Uterus (tissue), 4 donors: ENCODE measurements around the gene REEP3. TPM values are rescaled to one million over a fixed set of nuclear protein-coding genes. Genes with fewer than 3 reads are reported as not detected.
"Not testable (repeated sequence)": the region's sequence is repeated elsewhere in the genome, so short reads cannot be mapped to it uniquely, and the experiment has no call there.

Experiments
- DNase-seq, 2 donors: peaks; one replicate each; pipeline ENCODE4 v3.0.0-alpha.2; 2019 to 2020
- H3K27ac ChIP-seq, 2 donors: fragments of 200-600 bp; sonication (generic); 1 replicate in 1 of 2; 2 replicates in 1 of 2; pipeline ENCODE4 v1.5.1; 2016 to 2018
- H3K27me3 ChIP-seq, 2 donors: fragments of 200-600 bp; sonication (generic); one replicate each; pipeline ENCODE4 v1.5.1; 2018 to 2019; ENCODE audit warnings: control low read depth in 1 of 2
- H3K36me3 ChIP-seq, 2 donors: fragments of 200-600 bp; sonication (generic); one replicate each; pipeline ENCODE4 v1.5.1; 2019; ENCODE audit warnings: control low read depth in 1 of 2
- H3K4me1 ChIP-seq, 2 donors: fragments of 200-600 bp; sonication (generic); one replicate each; pipeline ENCODE4 v1.5.1; 2018 to 2019; ENCODE audit warnings: control low read depth in 1 of 2
- H3K4me3 ChIP-seq, 2 donors: fragments of 200-600 bp; sonication (generic); 1 replicate in 1 of 2; 2 replicates in 1 of 2; pipeline ENCODE4 v1.5.1; 2018 to 2019; ENCODE audit warnings: mild to moderate bottlenecking in 1 of 2
- H3K9me3 ChIP-seq, 2 donors: fragments of 200-600 bp; sonication (generic); one replicate each; pipeline ENCODE4 v1.5.1; 2019; ENCODE audit warnings: control low read depth in 1 of 2
- CTCF ChIP-seq, 4 experiments: fragments of 200-600 bp in 2 of 4; fragments of 450-650 bp in 2 of 4; sonication (generic) in 2 of 4; IDR thresholded peaks; one replicate each; pipeline ENCODE4 v1.5.1; 2016 to 2019; ENCODE audit warnings: antibody characterized with exemption in 4 of 4, mild to moderate bottlenecking in 2 of 4, moderate library complexity in 1 of 4
- POLR2A ChIP-seq, 2 donors: fragments of 450-650 bp; IDR thresholded peaks; one replicate each; pipeline ENCODE4 v1.6.1; 2016; ENCODE audit warnings: antibody characterized with exemption in 2 of 2, mild to moderate bottlenecking in 1 of 2, moderate library complexity in 1 of 2
- intact Hi-C: fragments of 100-400 bp; cut with DNase I; formaldehyde crosslinking; loops from one replicate; pipeline ENCODE4 v1.15.1; 2023; ENCODE audit warnings: low total_unique reads
- total RNA-seq, 4 donors: library from RNA; depleted of rRNA in 3 of 4; stranded (reverse); fragments of >200 nt in 3 of 4; gene quantifications; one replicate each; pipeline versions ENCODE4 v1.1.0 to v1.2.4, GENCODE V29; 2014 to 2023
- donor health status: DM: yes; HTN: yes; CAD: no.

REEP3 gene
- total RNA-seq, 4 donors from 2014 or later = 43.0 to 66.5 (median 58.2) TPM

- Histone ChIP-seq H3K27ac (no peak overlapping the region), H3K9me3 (no peaks in the 10 kb centered on the region), H3K4me1 (no peaks in the 10 kb centered on the region), H3K27me3 (no peaks in the 10 kb centered on the region), H3K4me3 (no peak overlapping the region), H3K36me3 (no peaks in the 10 kb centered on the region)
- no peak for DNase-seq
- TF ChIP-seq CTCF (IDR thresholded peaks at IDR 0.05) = no peak
- intact Hi-C loops = no loop called here
Measured at GRCh38 chr10:63657761-63658160, 136.6 kb downstream of the REEP3 start.

- H3K4me3 ChIP-seq, intact Hi-C loops, H3K27me3 ChIP-seq, H3K36me3 ChIP-seq, DNase-seq, H3K4me1 ChIP-seq, H3K27ac ChIP-seq, H3K9me3 ChIP-seq: not testable (repeated sequence)
Measured at GRCh38 chr10:63660941-63661340, 139.7 kb downstream of the REEP3 start.

DNA sequence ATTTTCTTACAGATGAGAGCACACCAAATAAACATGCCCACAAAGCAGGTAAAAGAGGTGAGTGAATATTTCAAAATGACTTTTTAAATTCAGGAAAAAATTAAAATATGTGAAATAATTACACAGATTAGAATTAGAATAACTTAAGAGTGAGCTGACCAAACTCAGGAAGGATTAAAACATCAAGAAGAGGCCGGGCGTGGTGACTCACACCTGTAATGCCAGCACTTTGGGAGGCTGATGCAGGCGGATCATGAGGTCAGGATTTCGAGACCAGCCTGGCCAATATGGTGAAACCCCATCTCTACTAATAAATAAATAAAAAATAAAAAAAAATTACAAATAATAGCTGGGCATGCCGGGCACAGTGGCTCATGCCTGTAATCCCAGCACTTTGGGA, 140.1 kb downstream of the REEP3 start:
- Histone ChIP-seq H3K4me3 (no peak overlapping the region), H3K27ac (no peak overlapping the region), H3K4me1 (no peaks in the 10 kb centered on the region), H3K27me3 (no peaks in the 10 kb centered on the region), H3K9me3 (no peaks in the 10 kb centered on the region), H3K36me3 (no peaks in the 10 kb centered on the region)
- TF ChIP-seq CTCF (IDR thresholded peaks at IDR 0.05) = no peak
- TF ChIP-seq POLR2A (IDR thresholded peaks at IDR 0.05) = no peak
- no peak for DNase-seq
- intact Hi-C loops = no loop called here

DNA sequence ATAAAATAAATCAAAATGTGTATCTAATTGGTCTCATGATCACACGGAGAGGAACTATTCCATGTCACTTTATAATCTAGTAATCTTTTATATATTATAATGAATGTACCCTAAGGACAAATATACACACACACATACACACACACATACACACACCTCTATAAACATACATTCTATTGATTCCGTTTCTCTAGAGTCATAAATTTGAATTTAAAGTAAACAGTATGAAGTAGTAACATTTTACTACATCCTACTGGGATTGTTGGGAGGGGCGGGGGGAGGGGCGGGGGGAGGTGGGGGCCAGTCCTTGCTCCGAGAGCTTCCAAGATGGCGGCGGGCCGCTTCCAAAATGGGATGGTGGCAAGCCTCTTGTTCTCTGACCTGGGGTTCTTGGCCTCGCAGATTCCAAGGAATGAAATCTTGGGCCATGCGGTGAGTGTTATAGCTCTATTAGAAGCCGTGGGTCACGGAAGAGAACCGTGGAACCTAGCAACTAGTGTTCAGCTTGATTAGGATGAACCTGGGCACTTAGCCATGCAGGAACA, 143.2 kb downstream of the REEP3 start:
- Histone ChIP-seq H3K4me1 (peaks cover 0 to 6% of the 10 kb centered on the region in 2 donors), H3K9me3 (no peaks in the 10 kb centered on the region), H3K27me3 (no peaks in the 10 kb centered on the region), H3K36me3 (no peaks in the 10 kb centered on the region), H3K4me3 (no peak overlapping the region), H3K27ac (no peak overlapping the region)
- intact Hi-C loops = no loop called here
- TF ChIP-seq CTCF (IDR thresholded peaks at IDR 0.05) (no peak), POLR2A (IDR thresholded peaks at IDR 0.05) (no peak)
- no peak for DNase-seq

DNA sequence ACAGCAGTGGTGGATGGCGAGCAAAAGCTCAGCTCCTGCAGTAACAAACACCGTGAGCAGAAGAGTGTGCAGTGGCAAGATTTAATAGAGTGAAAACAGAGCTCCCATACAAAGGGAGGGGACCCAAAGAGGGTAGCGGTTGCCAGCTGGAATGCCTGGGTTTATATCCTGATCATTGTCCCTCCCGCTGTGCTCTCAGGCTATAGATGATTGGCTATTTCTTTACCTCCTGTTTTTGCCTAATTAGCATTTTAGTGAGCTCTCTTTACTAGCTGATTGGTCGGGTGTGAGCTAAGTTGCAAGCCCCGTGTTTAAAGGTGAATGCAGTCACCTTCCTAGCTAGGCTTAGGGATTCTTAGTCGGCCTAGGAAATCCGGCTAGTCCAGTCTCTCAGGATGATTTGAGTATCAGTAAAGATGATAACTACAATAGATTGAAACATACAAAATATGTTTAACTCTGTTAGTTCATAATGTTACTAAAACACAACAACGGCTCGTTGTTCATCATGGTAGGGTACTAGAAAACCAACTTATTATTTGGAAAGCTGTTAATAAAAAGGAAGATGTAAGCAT, 143.9 kb downstream of the REEP3 start:
- H3K4me3 ChIP-seq, H3K27me3 ChIP-seq, H3K9me3 ChIP-seq, H3K4me1 ChIP-seq, DNase-seq, intact Hi-C loops, H3K36me3 ChIP-seq: not testable (repeated sequence)
- H3K27ac ChIP-seq = peak overlapping the region; percentile 67 to 75

DNA sequence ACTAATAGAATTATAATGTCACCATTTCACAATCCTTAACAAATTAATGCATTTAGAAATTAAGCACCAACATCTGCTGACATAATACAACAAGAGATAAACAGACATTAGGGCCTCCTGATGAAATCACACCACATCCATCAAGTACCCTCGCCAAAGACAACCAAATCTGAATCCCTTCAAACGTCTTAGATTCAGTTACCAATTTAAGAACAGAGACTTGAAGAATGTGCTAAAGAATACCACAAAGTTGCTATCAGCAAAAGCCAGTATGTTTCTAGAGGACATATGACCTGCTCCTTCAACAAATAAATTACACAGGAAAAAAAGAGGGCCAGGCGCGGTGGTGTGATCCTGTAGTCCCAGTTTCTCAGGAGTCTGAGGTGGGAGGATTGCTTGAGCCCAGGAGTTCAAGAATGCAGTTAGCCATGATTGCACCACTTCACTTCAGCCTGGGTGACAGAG, 144.5 kb downstream of the REEP3 start:
- Histone ChIP-seq H3K36me3 (no peaks in the 10 kb centered on the region), H3K4me3 (no peak overlapping the region), H3K27ac (peak overlapping the region; percentile 67 to 75), H3K27me3 (no peaks in the 10 kb centered on the region), H3K4me1 (peaks cover 0 to 6% of the 10 kb centered on the region in 2 donors), H3K9me3 (no peaks in the 10 kb centered on the region)
- no peak for TF ChIP-seq POLR2A (IDR thresholded peaks at IDR 0.05)
- TF ChIP-seq CTCF (IDR thresholded peaks at IDR 0.05) = no peak
- peak; percentile 60 to 76 for DNase-seq
- intact Hi-C loops = no loop called here
